ENCODE results near the gene DR1. TPM values are rescaled to one million over a fixed set of nuclear protein-coding genes. Genes with fewer than 3 reads are reported as not detected.

Gene DR1
- total RNA-seq, 1 donor from 2014 or later = 52.3 TPM

Other genes starting within 250 kb of the DR1 start
- 92.5 TPM for gene TMED5, start 165.5 kb upstream of the DR1 start, total RNA-seq
- gene CCDC18, start 165.2 kb upstream of the DR1 start, total RNA-seq = 6.7 TPM
- 40.6 TPM for gene FNBP1L, start 102.2 kb downstream of the DR1 start, total RNA-seq

All from lower lobe of right lung (tissue), 1 donor.